ENCODE results near the gene STT3B.

GRCh38 chr3:31495971-31496665 is 36.6 kb upstream of the STT3B start:
- TF ChIP-seq CTCF (IDR thresholded peaks at IDR 0.05) (no peak), POLR2AphosphoS5 (IDR thresholded peaks at IDR 0.05) (no peak)

Data from suprapubic skin (tissue), 3 donors.